HG03045 (cell line): ENCODE data around the gene SPATC1L.

Experiments used
- ATAC-seq: cut with Tn5 transposase; IDR thresholded peaks from one replicate; pipeline ENCODE4 v1.9.1; 2021; ENCODE audit warnings: mild to moderate bottlenecking, moderate library complexity; ENCODE audit not compliant: unreplicated experiment

SPATC1L gene

GRCh38 chr21:46215436-46216131 is 31.3 kb upstream of the SPATC1L start:
- no peak for ATAC-seq

- no peak for ATAC-seq
Observed at GRCh38 chr21:46214478-46215340, 30.4 kb upstream of the SPATC1L start.

GRCh38 chr21:46213620-46214286 is 29.5 kb upstream of the SPATC1L start:
- no peak for ATAC-seq

- ATAC-seq, result no peak
Observed at GRCh38 chr21:46212721-46213484, 28.6 kb upstream of the SPATC1L start.

- ATAC-seq, result no peak
Observed at GRCh38 chr21:46211786-46212720, 27.8 kb upstream of the SPATC1L start.

GRCh38 chr21:46211376-46211775 is 27.1 kb upstream of the SPATC1L start:
- ATAC-seq, result no peak

- no peak for ATAC-seq
Observed at GRCh38 chr21:46210378-46211136, 26.3 kb upstream of the SPATC1L start.

- no peak for ATAC-seq
Observed at GRCh38 chr21:46208761-46209721, 24.8 kb upstream of the SPATC1L start.

- ATAC-seq, result no peak
Observed at GRCh38 chr21:46207920-46208591, 23.8 kb upstream of the SPATC1L start.

GRCh38 chr21:46207006-46207919 is 23.0 kb upstream of the SPATC1L start:
- ATAC-seq, result no peak

GRCh38 chr21:46206163-46207005 is 22.1 kb upstream of the SPATC1L start:
- no peak for ATAC-seq

GRCh38 chr21:46205766-46206162 is 21.5 kb upstream of the SPATC1L start:
- ATAC-seq, result no peak

- no peak for ATAC-seq
Observed at GRCh38 chr21:46205166-46205565, 20.9 kb upstream of the SPATC1L start.

- no peak for ATAC-seq
Observed at GRCh38 chr21:46203203-46203600, 18.9 kb upstream of the SPATC1L start.

- no peak for ATAC-seq
Observed at GRCh38 chr21:46202592-46203202, 18.4 kb upstream of the SPATC1L start.
